ENCODE measurements around the gene ARHGAP6. TPM values are rescaled to one million over a fixed set of nuclear protein-coding genes. Genes with fewer than 3 reads are reported as not detected.

The ARHGAP6 gene
- total and polyA plus RNA-seq, 2 of the 13 experiments (the other 11 are each of a cell fraction or from before 2014, with no cell fraction given): 0.11 TPM; not detected in 1

DNA sequence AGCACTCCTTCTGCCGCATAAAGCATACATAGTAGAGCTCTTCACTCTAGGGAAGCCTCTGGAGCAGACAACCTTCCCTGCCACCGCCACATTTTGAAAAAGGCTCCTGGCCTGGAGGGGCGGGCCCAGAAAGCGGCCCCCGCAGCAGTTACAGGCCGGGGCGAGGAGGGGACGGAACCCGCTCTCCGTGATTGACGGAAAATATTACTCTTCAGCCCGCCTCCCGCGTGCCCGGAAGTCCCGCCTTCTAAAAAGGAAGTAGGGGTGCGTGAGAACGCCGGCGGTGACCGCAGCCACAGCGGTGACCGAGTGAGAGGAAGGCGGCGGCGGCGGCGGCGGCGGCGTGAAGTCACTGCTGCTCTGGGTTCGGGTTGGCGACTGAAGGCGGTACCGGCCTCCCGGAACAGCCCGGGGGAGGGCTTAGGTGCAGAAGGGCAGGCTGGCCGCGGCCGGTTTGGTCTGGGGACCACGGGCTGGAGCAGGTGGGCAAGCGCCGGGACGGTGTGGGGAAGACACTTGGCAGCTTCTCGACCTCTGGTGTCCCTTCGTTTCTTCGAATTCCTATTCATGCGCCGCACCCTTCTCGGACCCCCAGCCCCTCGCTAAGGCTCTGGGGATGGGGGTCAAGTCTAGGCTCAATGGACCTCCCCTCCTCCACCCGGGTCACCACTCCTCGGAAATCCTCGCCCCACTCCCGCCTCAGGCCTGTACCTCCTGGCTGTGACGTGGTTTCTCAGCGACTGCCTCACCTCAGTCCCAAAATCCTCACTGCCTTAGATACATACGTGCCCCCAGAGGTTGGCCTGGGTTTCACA is 554.5 kb downstream of the ARHGAP6 start, which contains the start of gene HCCS (continued):
- TF ChIP-seq, protein P1, sequence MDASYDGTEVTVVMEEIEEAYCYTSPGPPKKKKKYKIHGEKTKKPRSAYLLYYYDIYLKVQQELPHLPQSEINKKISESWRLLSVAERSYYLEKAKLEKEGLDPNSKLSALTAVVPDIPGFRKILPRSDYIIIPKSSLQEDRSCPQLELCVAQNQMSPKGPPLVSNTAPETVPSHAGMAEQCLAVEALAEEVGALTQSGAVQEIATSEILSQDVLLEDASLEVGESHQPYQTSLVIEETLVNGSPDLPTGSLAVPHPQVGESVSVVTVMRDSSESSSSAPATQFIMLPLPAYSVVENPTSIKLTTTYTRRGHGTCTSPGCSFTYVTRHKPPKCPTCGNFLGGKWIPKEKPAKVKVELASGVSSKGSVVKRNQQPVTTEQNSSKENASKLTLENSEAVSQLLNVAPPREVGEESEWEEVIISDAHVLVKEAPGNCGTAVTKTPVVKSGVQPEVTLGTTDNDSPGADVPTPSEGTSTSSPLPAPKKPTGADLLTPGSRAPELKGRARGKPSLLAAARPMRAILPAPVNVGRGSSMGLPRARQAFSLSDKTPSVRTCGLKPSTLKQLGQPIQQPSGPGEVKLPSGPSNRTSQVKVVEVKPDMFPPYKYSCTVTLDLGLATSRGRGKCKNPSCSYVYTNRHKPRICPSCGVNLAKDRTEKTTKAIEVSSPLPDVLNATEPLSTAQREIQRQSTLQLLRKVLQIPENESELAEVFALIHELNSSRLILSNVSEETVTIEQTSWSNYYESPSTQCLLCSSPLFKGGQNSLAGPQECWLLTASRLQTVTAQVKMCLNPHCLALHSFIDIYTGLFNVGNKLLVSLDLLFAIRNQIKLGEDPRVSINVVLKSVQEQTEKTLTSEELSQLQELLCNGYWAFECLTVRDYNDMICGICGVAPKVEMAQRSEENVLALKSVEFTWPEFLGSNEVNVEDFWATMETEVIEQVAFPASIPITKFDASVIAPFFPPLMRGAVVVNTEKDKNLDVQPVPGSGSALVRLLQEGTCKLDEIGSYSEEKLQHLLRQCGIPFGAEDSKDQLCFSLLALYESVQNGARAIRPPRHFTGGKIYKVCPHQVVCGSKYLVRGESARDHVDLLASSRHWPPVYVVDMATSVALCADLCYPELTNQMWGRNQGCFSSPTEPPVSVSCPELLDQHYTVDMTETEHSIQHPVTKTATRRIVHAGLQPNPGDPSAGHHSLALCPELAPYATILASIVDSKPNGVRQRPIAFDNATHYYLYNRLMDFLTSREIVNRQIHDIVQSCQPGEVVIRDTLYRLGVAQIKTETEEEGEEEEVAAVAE (CRISPR knock-in tag; IDR thresholded peaks at IDR 0.05; ENCODE audit: borderline replicate concordance): no peak
- TF ChIP-seq, protein P2, sequence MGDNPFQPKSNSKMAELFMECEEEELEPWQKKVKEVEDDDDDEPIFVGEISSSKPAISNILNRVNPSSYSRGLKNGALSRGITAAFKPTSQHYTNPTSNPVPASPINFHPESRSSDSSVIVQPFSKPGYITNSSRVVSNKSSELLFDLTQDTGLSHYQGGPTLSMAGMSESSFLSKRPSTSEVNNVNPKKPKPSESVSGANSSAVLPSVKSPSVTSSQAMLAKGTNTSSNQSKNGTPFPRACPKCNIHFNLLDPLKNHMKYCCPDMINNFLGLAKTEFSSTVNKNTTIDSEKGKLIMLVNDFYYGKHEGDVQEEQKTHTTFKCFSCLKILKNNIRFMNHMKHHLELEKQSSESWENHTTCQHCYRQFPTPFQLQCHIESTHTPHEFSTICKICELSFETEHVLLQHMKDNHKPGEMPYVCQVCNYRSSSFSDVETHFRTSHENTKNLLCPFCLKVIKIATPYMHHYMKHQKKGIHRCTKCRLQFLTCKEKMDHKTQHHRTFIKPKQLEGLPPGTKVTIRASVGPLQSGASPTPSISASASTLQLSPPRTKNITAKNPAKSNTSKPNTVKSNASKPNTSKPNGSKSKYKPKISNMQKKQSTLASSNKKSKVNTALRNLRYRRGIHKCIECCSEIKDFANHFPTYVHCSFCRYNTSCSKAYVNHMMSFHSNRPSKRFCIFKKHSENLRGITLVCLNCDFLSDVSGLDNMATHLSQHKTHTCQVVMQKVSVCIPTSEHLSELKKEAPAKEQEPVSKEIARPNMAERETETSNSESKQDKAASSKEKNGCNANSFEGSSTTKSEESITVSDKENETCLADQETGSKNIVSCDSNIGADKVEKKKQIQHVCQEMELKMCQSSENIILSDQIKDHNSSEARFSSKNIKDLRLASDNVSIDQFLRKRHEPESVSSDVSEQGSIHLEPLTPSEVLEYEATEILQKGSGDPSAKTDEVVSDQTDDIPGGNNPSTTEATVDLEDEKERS (CRISPR knock-in tag; IDR thresholded peaks at IDR 0.05): no peak
- TF ChIP-seq, protein P3, sequence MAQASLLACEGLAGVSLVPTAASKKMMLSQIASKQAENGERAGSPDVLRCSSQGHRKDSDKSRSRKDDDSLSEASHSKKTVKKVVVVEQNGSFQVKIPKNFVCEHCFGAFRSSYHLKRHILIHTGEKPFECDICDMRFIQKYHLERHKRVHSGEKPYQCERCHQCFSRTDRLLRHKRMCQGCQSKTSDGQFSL (CRISPR knock-in tag; IDR thresholded peaks at IDR 0.05): no peak
- TF ChIP-seq CREM (IDR thresholded peaks at IDR 0.05) (0 out of 2 replicates have a peak, but pooled peaks have one; percentile 5), CREM (CRISPR knock-in tag; IDR thresholded peaks at IDR 0.05) (no peak), NCOR1 (IDR thresholded peaks at IDR 0.05; ENCODE audit: borderline replicate concordance, low read length) (no peak), NFYB (CRISPR knock-in tag; IDR thresholded peaks at IDR 0.05) (peak; percentile 64), RFX5 (IDR thresholded peaks at IDR 0.05; ENCODE audit: low read depth, low read length) (no peak), MAFK (conservative IDR thresholded peaks at IDR 0.05 in 1 of 2, IDR thresholded peaks at IDR 0.05 in 1 of 2; ENCODE audit: low read length in 2 of 2) (no peak), CREB1 (IDR thresholded peaks at IDR 0.05) (peak; percentile 42; the same call in 1 of the 2 replicates), CREB1 (CRISPR knock-in tag; IDR thresholded peaks at IDR 0.05) (peak; percentile 56; the same call in 1 of the 2 replicates)
- TF ChIP-seq, protein P4, sequence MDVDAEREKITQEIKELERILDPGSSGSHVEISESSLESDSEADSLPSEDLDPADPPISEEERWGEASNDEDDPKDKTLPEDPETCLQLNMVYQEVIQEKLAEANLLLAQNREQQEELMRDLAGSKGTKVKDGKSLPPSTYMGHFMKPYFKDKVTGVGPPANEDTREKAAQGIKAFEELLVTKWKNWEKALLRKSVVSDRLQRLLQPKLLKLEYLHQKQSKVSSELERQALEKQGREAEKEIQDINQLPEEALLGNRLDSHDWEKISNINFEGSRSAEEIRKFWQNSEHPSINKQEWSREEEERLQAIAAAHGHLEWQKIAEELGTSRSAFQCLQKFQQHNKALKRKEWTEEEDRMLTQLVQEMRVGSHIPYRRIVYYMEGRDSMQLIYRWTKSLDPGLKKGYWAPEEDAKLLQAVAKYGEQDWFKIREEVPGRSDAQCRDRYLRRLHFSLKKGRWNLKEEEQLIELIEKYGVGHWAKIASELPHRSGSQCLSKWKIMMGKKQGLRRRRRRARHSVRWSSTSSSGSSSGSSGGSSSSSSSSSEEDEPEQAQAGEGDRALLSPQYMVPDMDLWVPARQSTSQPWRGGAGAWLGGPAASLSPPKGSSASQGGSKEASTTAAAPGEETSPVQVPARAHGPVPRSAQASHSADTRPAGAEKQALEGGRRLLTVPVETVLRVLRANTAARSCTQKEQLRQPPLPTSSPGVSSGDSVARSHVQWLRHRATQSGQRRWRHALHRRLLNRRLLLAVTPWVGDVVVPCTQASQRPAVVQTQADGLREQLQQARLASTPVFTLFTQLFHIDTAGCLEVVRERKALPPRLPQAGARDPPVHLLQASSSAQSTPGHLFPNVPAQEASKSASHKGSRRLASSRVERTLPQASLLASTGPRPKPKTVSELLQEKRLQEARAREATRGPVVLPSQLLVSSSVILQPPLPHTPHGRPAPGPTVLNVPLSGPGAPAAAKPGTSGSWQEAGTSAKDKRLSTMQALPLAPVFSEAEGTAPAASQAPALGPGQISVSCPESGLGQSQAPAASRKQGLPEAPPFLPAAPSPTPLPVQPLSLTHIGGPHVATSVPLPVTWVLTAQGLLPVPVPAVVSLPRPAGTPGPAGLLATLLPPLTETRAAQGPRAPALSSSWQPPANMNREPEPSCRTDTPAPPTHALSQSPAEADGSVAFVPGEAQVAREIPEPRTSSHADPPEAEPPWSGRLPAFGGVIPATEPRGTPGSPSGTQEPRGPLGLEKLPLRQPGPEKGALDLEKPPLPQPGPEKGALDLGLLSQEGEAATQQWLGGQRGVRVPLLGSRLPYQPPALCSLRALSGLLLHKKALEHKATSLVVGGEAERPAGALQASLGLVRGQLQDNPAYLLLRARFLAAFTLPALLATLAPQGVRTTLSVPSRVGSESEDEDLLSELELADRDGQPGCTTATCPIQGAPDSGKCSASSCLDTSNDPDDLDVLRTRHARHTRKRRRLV (CRISPR knock-in tag; IDR thresholded peaks at IDR 0.05): no peak
- TF ChIP-seq, protein P5, sequence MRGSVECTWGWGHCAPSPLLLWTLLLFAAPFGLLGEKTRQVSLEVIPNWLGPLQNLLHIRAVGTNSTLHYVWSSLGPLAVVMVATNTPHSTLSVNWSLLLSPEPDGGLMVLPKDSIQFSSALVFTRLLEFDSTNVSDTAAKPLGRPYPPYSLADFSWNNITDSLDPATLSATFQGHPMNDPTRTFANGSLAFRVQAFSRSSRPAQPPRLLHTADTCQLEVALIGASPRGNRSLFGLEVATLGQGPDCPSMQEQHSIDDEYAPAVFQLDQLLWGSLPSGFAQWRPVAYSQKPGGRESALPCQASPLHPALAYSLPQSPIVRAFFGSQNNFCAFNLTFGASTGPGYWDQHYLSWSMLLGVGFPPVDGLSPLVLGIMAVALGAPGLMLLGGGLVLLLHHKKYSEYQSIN (CRISPR knock-in tag; IDR thresholded peaks at IDR 0.05; ENCODE audit: borderline replicate concordance): no peak

All from HepG2 (cell line).